ENCODE results near the gene NCR3LG1. TPM values are rescaled to one million over a fixed set of nuclear protein-coding genes. Genes with fewer than 3 reads are reported as not detected.

NCR3LG1 gene
- total RNA-seq, 2 experiments from 2014 or later = 7.7 to 23.0 TPM

DNA sequence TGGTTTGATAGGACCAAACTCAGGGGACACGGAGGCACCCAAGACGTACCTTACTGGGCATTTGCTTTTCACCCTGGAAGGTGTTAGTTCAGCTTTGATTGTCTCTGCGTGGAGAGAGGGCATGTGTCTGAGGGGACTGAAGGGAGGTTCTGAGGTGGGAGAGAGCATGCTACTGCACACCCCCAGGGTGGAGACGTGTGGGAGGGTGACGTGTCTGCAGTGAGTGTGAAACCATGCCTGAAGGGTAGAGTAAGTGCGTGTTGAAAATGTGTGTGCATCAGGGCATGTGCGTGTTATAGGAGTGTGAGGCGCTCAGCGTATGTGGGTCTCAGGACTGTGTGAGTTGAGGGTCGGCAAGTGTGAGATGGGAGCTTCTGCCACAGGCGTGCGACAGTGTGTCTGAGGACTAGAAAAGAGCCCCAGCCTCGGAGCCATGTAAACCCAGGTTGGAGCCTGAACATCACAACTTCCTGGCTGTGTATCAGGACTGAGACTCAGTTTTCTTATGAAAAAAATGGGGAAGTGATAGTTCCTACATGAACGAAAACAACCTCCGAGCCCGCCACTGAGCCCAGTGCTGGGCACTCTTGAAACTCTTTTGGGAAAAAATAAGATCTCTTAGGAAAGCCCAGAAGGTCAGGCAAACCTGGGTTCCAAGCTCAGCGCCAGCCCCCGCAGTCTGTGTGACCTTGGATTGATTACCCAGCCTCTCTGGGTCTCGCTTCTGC lies 48.6 kb downstream of the NCR3LG1 start:
- Histone ChIP-seq H3K4me1 (ENCODE audit: insufficient read depth, low read length, poor library complexity, severe bottlenecking) (peaks cover 32% of the 10 kb centered on the region), H3K36me3 (ENCODE audit: insufficient read depth, low read length) (no peaks in the 10 kb centered on the region), H4K20me1 (ENCODE audit: insufficient read depth, low read length) (no peaks in the 10 kb centered on the region), H3K4me3 (ENCODE audit: low read depth, low read length, poor library complexity, severe bottlenecking) (no peak overlapping the region), H3K27ac (ENCODE audit: low read depth, low read length, poor library complexity, severe bottlenecking) (peak overlapping the region; percentile 39), H3K9me3 (ENCODE audit: low read length) (no peaks in the 10 kb centered on the region), H2AFZ (ENCODE audit: low read length) (peak overlapping the region; percentile 94), H3K9me2 (ENCODE audit: insufficient read depth, low read length) (no peaks in the 10 kb centered on the region), H3K4me2 (ENCODE audit: low read length) (peak overlapping the region; percentile 55), H3K79me2 (ENCODE audit: insufficient read depth, low read depth, low read length) (no peaks in the 10 kb centered on the region)
- TF ChIP-seq, protein P1, sequence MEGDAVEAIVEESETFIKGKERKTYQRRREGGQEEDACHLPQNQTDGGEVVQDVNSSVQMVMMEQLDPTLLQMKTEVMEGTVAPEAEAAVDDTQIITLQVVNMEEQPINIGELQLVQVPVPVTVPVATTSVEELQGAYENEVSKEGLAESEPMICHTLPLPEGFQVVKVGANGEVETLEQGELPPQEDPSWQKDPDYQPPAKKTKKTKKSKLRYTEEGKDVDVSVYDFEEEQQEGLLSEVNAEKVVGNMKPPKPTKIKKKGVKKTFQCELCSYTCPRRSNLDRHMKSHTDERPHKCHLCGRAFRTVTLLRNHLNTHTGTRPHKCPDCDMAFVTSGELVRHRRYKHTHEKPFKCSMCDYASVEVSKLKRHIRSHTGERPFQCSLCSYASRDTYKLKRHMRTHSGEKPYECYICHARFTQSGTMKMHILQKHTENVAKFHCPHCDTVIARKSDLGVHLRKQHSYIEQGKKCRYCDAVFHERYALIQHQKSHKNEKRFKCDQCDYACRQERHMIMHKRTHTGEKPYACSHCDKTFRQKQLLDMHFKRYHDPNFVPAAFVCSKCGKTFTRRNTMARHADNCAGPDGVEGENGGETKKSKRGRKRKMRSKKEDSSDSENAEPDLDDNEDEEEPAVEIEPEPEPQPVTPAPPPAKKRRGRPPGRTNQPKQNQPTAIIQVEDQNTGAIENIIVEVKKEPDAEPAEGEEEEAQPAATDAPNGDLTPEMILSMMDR (conservative IDR thresholded peaks at IDR 0.05; ENCODE audit: low read length) = no peak
- TF ChIP-seq EZH2phosphoT487 (IDR thresholded peaks at IDR 0.05; ENCODE audit: borderline replicate concordance, low read depth, low read length) = no peak
- BruUV-seq (replicated peaks) = no TSS peak
- intact Hi-C loops (cut with micrococcal nuclease; ENCODE audit: unreplicated experiment) = no loop called here
- peak; percentile 67 for DNase-seq (ENCODE audit: low spot score)
- ChIA-PET CTCF (ENCODE audit: unreplicated experiment) (interaction anchor here (0.9 kb wide), 1 partner anchor 11 kb away, joined by 4 read pairs; no protein-coding TSS in a partner anchor), POLR2A (interaction anchor here (0.6 to 2.5 kb wide), 5 partner anchors 8 to 818 kb away, joined by 3 to 10 read pairs (median 3); no protein-coding TSS in a partner anchor)

DNA sequence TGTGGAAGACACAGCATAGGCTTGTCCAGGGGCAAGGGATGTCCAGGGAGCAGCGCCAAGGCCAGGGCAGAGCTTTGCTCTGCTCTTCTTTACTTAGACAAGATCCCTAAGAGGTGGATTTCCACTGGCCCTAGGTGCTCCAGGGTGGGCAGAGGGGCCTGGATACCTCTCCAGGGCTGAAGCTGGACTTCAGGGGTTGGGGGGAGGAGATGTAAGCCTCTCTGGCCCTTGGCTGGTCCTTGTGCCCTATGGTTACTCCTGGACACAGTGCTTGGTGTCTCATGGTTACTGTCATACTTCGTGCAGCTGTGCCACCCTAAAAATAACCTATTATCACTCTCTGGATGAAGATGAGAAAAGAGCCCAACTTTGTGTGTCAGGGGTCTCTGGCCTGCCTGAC lies 49.7 kb downstream of the NCR3LG1 start:
- Histone ChIP-seq H3K4me2 (ENCODE audit: low read length) (0 out of 2 replicates have a peak overlapping the region, but pooled peaks have one; percentile 55), H3K9me3 (ENCODE audit: low read length) (no peaks in the 10 kb centered on the region), H3K36me3 (ENCODE audit: insufficient read depth, low read length) (no peaks in the 10 kb centered on the region), H3K4me3 (ENCODE audit: low read depth, low read length, poor library complexity, severe bottlenecking) (no peak overlapping the region), H4K20me1 (ENCODE audit: insufficient read depth, low read length) (no peaks in the 10 kb centered on the region), H3K79me2 (ENCODE audit: insufficient read depth, low read depth, low read length) (no peaks in the 10 kb centered on the region), H3K4me1 (ENCODE audit: insufficient read depth, low read length, poor library complexity, severe bottlenecking) (peaks cover 37% of the 10 kb centered on the region), H3K27ac (ENCODE audit: low read depth, low read length, poor library complexity, severe bottlenecking) (no peak overlapping the region), H2AFZ (ENCODE audit: low read length) (peak overlapping the region; percentile 94; the same call in 1 of the 2 replicates), H3K9me2 (ENCODE audit: insufficient read depth, low read length) (no peaks in the 10 kb centered on the region)
- BruUV-seq (replicated peaks) = no TSS peak
- no peak for DNase-seq (ENCODE audit: low spot score)
- intact Hi-C loops (cut with micrococcal nuclease; ENCODE audit: unreplicated experiment) = no loop called here
- ChIA-PET CTCF (ENCODE audit: unreplicated experiment) (no interaction called here), POLR2A (interaction anchor here (1.1 to 2.5 kb wide), 3 partner anchors 9 to 25 kb away, joined by 3 to 10 read pairs (median 3); no protein-coding TSS in a partner anchor)
- no peak for TF ChIP-seq EZH2phosphoT487 (IDR thresholded peaks at IDR 0.05; ENCODE audit: borderline replicate concordance, low read depth, low read length)
- TF ChIP-seq, protein P1 (conservative IDR thresholded peaks at IDR 0.05; ENCODE audit: low read length) = no peak

DNA sequence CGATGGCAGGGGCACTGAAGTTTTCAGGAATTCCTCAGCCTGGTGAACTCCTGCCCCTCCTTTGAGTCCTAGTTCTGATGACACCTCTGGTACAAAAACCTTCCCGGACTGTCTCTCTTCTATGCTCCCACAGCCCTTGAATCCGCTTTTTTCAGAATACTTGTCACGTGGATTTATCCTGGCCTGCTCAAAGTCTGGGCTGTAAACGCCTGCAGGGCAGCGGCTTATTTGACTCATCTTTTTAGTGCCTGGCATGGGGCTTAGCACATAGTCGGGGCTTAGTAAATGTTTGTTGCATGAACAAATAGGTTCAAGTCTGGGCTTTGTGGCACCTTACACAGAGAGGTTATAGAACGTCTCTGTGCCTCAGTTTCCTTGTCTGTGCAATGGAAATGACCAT lies 50.2 kb downstream of the NCR3LG1 start:
- peaks cover 37% of the 10 kb centered on the region for H3K4me1 ChIP-seq (ENCODE audit: insufficient read depth, low read length, poor library complexity, severe bottlenecking)
- no peaks in the 10 kb centered on the region for H3K9me2 ChIP-seq (ENCODE audit: insufficient read depth, low read length)
- no peak for DNase-seq (ENCODE audit: low spot score)
- H3K79me2 ChIP-seq (ENCODE audit: insufficient read depth, low read depth, low read length) = no peaks in the 10 kb centered on the region
- no peaks in the 10 kb centered on the region for H3K9me3 ChIP-seq (ENCODE audit: low read length)
- H3K36me3 ChIP-seq (ENCODE audit: insufficient read depth, low read length) = no peaks in the 10 kb centered on the region
- intact Hi-C loops (cut with micrococcal nuclease; ENCODE audit: unreplicated experiment) = no loop called here
- H3K27ac ChIP-seq (ENCODE audit: low read depth, low read length, poor library complexity, severe bottlenecking) = no peak overlapping the region
- ChIA-PET CTCF (ENCODE audit: unreplicated experiment) (no interaction called here), POLR2A (interaction anchor here (2.5 kb wide), 1 partner anchor 10 kb away, joined by 10 read pairs; no protein-coding TSS in a partner anchor)
- no peak overlapping the region for H2AFZ ChIP-seq (ENCODE audit: low read length)
- 0 out of 2 replicates have a peak overlapping the region, but pooled peaks have one; percentile 55 for H3K4me2 ChIP-seq (ENCODE audit: low read length)
- no peak overlapping the region for H3K4me3 ChIP-seq (ENCODE audit: low read depth, low read length, poor library complexity, severe bottlenecking)
- H4K20me1 ChIP-seq (ENCODE audit: insufficient read depth, low read length) = no peaks in the 10 kb centered on the region
- no TSS peak for BruUV-seq (replicated peaks)
- TF ChIP-seq EZH2phosphoT487 (IDR thresholded peaks at IDR 0.05; ENCODE audit: borderline replicate concordance, low read depth, low read length) = no peak
- TF ChIP-seq, protein P1 (conservative IDR thresholded peaks at IDR 0.05; ENCODE audit: low read length) = no peak
